ENCODE measurements around the gene DBNDD1.

DNA sequence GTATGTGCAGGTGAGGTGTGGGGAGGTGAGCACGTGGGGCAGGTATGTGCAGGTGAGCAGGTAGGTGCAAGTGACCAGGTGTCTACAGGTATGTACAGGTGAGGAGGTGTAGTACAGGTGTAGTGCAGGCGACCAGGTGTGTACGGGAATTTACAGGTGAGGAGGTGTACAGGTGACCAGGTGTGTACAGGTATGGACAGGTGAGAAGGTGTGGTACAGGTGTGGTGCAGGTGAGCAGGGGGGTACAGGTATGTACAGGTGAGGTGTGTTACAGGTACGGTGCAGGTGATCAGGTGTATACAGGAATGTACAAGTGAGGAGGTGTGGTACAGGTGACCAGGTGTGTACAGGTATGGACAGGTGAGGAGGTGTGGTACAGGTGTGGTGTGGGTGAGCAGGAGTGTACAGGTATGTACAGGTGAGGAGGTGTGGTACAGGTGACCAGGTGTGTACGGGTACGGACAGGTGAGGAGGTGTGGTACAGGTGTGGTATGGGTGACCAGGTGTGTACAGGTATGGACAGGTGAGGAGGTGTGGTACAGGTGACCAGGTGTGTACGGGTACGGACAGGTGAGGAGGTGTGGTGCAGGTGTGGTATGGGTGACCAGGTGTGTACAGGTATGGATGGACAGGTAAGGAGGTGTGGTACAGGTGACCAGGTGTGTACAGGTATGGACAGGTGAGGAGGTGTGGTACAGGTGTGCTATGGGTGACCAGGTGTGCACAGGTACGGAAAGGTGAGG is 12.8 kb upstream of the DBNDD1 start:
- no peak for TF ChIP-seq ZZZ3 (IDR thresholded peaks at IDR 0.05; ENCODE audit: control insufficient read depth, insufficient read length, low read depth)
- no peak for TF ChIP-seq CTCF (IDR thresholded peaks at IDR 0.05 in 2 of 3, conservative IDR thresholded peaks at IDR 0.05 in 1 of 3; ENCODE audit: control insufficient read depth in 2 of 3, extremely low read depth in 1 of 3, insufficient read depth in 1 of 3, low read depth in 3 of 3, low read length in 3 of 3)
